GM12892 (cell line): ENCODE data around the gene ALK.

Experiments used
- POLR2A ChIP-seq: IDR thresholded peaks from 2 replicates; pipeline ENCODE4 v1.6.1; 2011; ENCODE audit warnings: low read depth, low read length, control low read depth
- POLR2AphosphoS5 ChIP-seq: IDR thresholded peaks from 2 replicates; pipeline ENCODE4 v1.6.1; 2011; ENCODE audit warnings: low read depth, low read length, control low read depth
- TAF1 ChIP-seq: IDR thresholded peaks from 2 replicates; pipeline ENCODE4 v1.6.1; 2011; ENCODE audit warnings: low read depth, mild to moderate bottlenecking, control low read depth, low read length, borderline replicate concordance

DNA sequence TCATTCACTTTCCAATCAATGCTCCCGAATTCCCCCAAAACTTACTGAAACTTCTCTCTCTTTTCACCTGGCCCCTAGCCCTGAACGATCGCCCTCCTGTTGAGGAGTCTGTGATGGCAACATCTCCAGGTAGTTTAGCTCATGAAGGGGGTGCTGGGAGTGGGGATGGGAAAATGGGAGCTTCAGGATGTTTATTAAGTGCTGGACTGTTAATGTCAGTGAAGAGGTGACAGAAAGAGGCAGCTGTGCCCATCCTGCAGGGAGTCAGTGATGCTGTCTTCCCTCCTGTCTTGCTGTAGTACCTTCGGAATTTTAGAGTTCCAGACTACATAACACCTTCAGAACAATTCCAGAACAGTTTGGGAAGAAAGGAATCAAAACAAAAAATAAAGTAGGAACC lies 308.8 kb downstream of the ALK start:
- TF ChIP-seq POLR2A = no peak
- no peak for TF ChIP-seq TAF1
- no peak for TF ChIP-seq POLR2AphosphoS5
